MM.1S (cell line): Measurements from ENCODE around the gene OSBP2.

Experiments
- DNase-seq: peaks from one replicate; pipeline ENCODE4 v3.0.0-alpha.2; 2015
- H2AFZ ChIP-seq: fragments of 300-600 bp; sonication (generic); 2 replicates; pipeline ENCODE4 v1.6.0; 2016; ENCODE audit warnings: antibody characterized with exemption, low read length
- H3F3A ChIP-seq: fragments of 300-600 bp; sonication (generic); 2 replicates; pipeline ENCODE4 v1.6.1; 2016; ENCODE audit warnings: mild to moderate bottlenecking, antibody characterized with exemption, low read length, moderate library complexity, mixed read lengths; ENCODE audit not compliant: insufficient read depth
- H3K27ac ChIP-seq: fragments of 300-600 bp; sonication (generic); 2 replicates; pipeline ENCODE4 v1.5.1; 2016; ENCODE audit warnings: mild to moderate bottlenecking, low read length
- H3K27me3 ChIP-seq: fragments of 300-600 bp; sonication (generic); replicated peaks from 2 replicates; pipeline ENCODE4 v1.6.0; 2016; ENCODE audit warnings: low read length; ENCODE audit not compliant: insufficient read depth
- H3K36me3 ChIP-seq: fragments of 300-600 bp; sonication (generic); replicated peaks from 2 replicates; pipeline ENCODE4 v1.6.1; 2016; ENCODE audit warnings: mild to moderate bottlenecking, low read length, mixed read lengths; ENCODE audit not compliant: insufficient read depth
- H3K4me1 ChIP-seq: fragments of 300-600 bp; sonication (generic); 2 replicates; pipeline ENCODE4 v1.6.1; 2016; ENCODE audit warnings: low read length, mixed read lengths
- H3K4me2 ChIP-seq: fragments of 300-600 bp; sonication (generic); 2 replicates; pipeline ENCODE4 v1.6.0; 2016; ENCODE audit warnings: low read depth, low read length
- H3K4me3 ChIP-seq: fragments of 300-600 bp; sonication (generic); 2 replicates; pipeline ENCODE4 v1.5.1; 2016; ENCODE audit warnings: low read length, mixed read lengths
- H3K79me2 ChIP-seq: fragments of 300-600 bp; sonication (generic); 2 replicates; pipeline ENCODE4 v1.6.1; 2016; ENCODE audit warnings: mixed run types, low read length, mixed read lengths
- H3K9ac ChIP-seq: fragments of 300-600 bp; sonication (generic); 2 replicates; pipeline ENCODE4 v1.6.1; 2016; ENCODE audit warnings: low read length, mixed read lengths
- H3K9me2 ChIP-seq: fragments of 300-600 bp; sonication (generic); replicated peaks from 2 replicates; pipeline ENCODE4 v1.6.1; 2016; ENCODE audit warnings: mild to moderate bottlenecking, low read length, mixed read lengths; ENCODE audit not compliant: insufficient read depth
- H3K9me3 ChIP-seq: fragments of 300-600 bp; sonication (generic); replicated peaks from 2 replicates; pipeline ENCODE4 v1.6.1; 2016; ENCODE audit warnings: mild to moderate bottlenecking, low read length, mixed read lengths; ENCODE audit not compliant: insufficient read depth
- H4K20me1 ChIP-seq: fragments of 300-600 bp; sonication (generic); 2 replicates; pipeline ENCODE4 v1.6.1; 2016; ENCODE audit warnings: mild to moderate bottlenecking, low read length, moderate library complexity, mixed read lengths; ENCODE audit not compliant: insufficient read depth
- CTCF ChIP-seq: fragments of 300-600 bp; sonication (generic); IDR thresholded peaks from 2 replicates; pipeline ENCODE4 v1.5.1; 2016; ENCODE audit warnings: antibody characterized with exemption, low read length, mixed read lengths
- EZH2 ChIP-seq: fragments of 300-600 bp; sonication (generic); optimal IDR thresholded peaks from 2 replicates; pipeline ENCODE3; 2017; ENCODE audit warnings: low read depth, mild to moderate bottlenecking, antibody characterized with exemption, low read length, mixed read lengths
- EZH2phosphoT487 ChIP-seq: fragments of 300-600 bp; sonication (generic); IDR thresholded peaks from 2 replicates; pipeline ENCODE4 v1.6.1; 2018; ENCODE audit warnings: antibody characterized with exemption, low read length

Gene OSBP2

GRCh38 chr22:30804626-30805025, 110.0 kb downstream of the OSBP2 start:
- no peaks in the 10 kb centered on the region for H3F3A ChIP-seq
- no peaks in the 10 kb centered on the region for H4K20me1 ChIP-seq
- no peaks in the 10 kb centered on the region for H3K9me3 ChIP-seq
- H3K27me3 ChIP-seq: peaks cover 43% of the 10 kb centered on the region
- no peaks in the 10 kb centered on the region for H3K36me3 ChIP-seq
- TF ChIP-seq CTCF (no peak), EZH2phosphoT487 (no peak), EZH2 (no peak)
- no peaks in the 10 kb centered on the region for H3K79me2 ChIP-seq
- H2AFZ ChIP-seq: no peak overlapping the region
- DNase-seq: no peak
- H3K9ac ChIP-seq: no peak overlapping the region
- H3K9me2 ChIP-seq: no peaks in the 10 kb centered on the region
- H3K4me3 ChIP-seq: no peak overlapping the region
- H3K27ac ChIP-seq: no peak overlapping the region
- H3K4me1 ChIP-seq: 0 out of 2 replicates have a peak, but pooled peaks cover 3% of the 10 kb centered on the region
- no peak overlapping the region for H3K4me2 ChIP-seq

- Histone ChIP-seq H3K9me3 (no peaks in the 10 kb centered on the region), H4K20me1 (no peaks in the 10 kb centered on the region), H3K4me3 (no peak overlapping the region), H3F3A (no peaks in the 10 kb centered on the region), H2AFZ (no peak overlapping the region), H3K27ac (no peak overlapping the region), H3K36me3 (no peaks in the 10 kb centered on the region), H3K9ac (no peak overlapping the region), H3K79me2 (no peaks in the 10 kb centered on the region), H3K4me2 (no peak overlapping the region), H3K27me3 (peaks cover 26% of the 10 kb centered on the region), H3K4me1 (0 out of 2 replicates have a peak, but pooled peaks cover 3% of the 10 kb centered on the region), H3K9me2 (no peaks in the 10 kb centered on the region)
- DNase-seq: no peak
- TF ChIP-seq CTCF (no peak), EZH2 (no peak), EZH2phosphoT487 (no peak)
Observed at GRCh38 chr22:30806391-30806861, 111.8 kb downstream of the OSBP2 start.

GRCh38 chr22:30809086-30809485, 114.4 kb downstream of the OSBP2 start:
- H3K4me1 ChIP-seq: no peaks in the 10 kb centered on the region
- H3K9me3 ChIP-seq: no peaks in the 10 kb centered on the region
- no peak overlapping the region for H3K4me3 ChIP-seq
- H3K9me2 ChIP-seq: no peaks in the 10 kb centered on the region
- TF ChIP-seq CTCF: no peak
- H3K79me2 ChIP-seq: no peaks in the 10 kb centered on the region
- H3K27ac ChIP-seq: no peak overlapping the region
- peaks cover 10% of the 10 kb centered on the region for H3K27me3 ChIP-seq
- H3F3A ChIP-seq: no peaks in the 10 kb centered on the region
- H4K20me1 ChIP-seq: no peaks in the 10 kb centered on the region
- no peaks in the 10 kb centered on the region for H3K36me3 ChIP-seq
- no peak overlapping the region for H2AFZ ChIP-seq
- DNase-seq: no peak
- H3K4me2 ChIP-seq: no peak overlapping the region
- H3K9ac ChIP-seq: no peak overlapping the region
